Measurements from ENCODE around the gene TMEM86A.
"Not testable (repeated sequence)": the region's sequence is repeated elsewhere in the genome, so short reads cannot be mapped to it uniquely, and the experiment has no call there.

The TMEM86A gene

GRCh38 chr11:18682466-18682865 lies 16.1 kb upstream of the TMEM86A start:
- ChIA-PET POLR2A (no interaction called here), CTCF (no interaction called here)
- TF ChIP-seq TARDBP (IDR thresholded peaks at IDR 0.05) (no peak), PKNOX1 (IDR thresholded peaks at IDR 0.05) (no peak), SUZ12 (IDR thresholded peaks at IDR 0.05) (no peak), NFRKB (IDR thresholded peaks at IDR 0.05) (no peak), FOXM1 (IDR thresholded peaks at IDR 0.05; ENCODE audit: borderline replicate concordance) (no peak), CTBP1 (IDR thresholded peaks at IDR 0.05; ENCODE audit: borderline replicate concordance) (no peak)
- DNase-seq (ENCODE audit: extremely low spot score) = no peak

GRCh38 chr11:18684267-18684666 lies 14.3 kb upstream of the TMEM86A start:
- TF ChIP-seq LEF1 (IDR thresholded peaks at IDR 0.05; ENCODE audit: borderline replicate concordance) = no peak
- TF ChIP-seq CTBP1 (IDR thresholded peaks at IDR 0.05; ENCODE audit: borderline replicate concordance) = no peak
- no peak for TF ChIP-seq TARDBP (IDR thresholded peaks at IDR 0.05)
- no peak for TF ChIP-seq FOXA1 (IDR thresholded peaks at IDR 0.05)
- TF ChIP-seq PKNOX1 (IDR thresholded peaks at IDR 0.05) = no peak
- TF ChIP-seq ARNT (IDR thresholded peaks at IDR 0.05) = no peak
- no peak for TF ChIP-seq ZNF384 (IDR thresholded peaks at IDR 0.05)
- TF ChIP-seq FOXK2 (IDR thresholded peaks at IDR 0.05) = no peak
- TF ChIP-seq SUZ12 (IDR thresholded peaks at IDR 0.05) = no peak
- no peak for TF ChIP-seq SP1 (IDR thresholded peaks at IDR 0.05)
- no peak for TF ChIP-seq BHLHE40 (IDR thresholded peaks at IDR 0.05; ENCODE audit: borderline replicate concordance)
- TF ChIP-seq L3MBTL2 (conservative IDR thresholded peaks at IDR 0.05) = no peak
- TF ChIP-seq NFRKB (IDR thresholded peaks at IDR 0.05) = no peak
- TF ChIP-seq ELF4 (IDR thresholded peaks at IDR 0.05) = no peak
- TF ChIP-seq HDGF (IDR thresholded peaks at IDR 0.05; ENCODE audit: borderline replicate concordance) = no peak
- POLR2A ChIA-PET = interaction anchor here (1.2 kb wide), 1 partner anchor 38 kb away, joined by 3 read pairs; no protein-coding TSS in a partner anchor
- CTCF ChIA-PET = no interaction called here
- DNase-seq (ENCODE audit: extremely low spot score) = no peak

- CTCF ChIA-PET, POLR2A ChIA-PET: not testable (repeated sequence)
Measured at GRCh38 chr11:18691467-18692140, 7.0 kb upstream of the TMEM86A start.

GRCh38 chr11:18692941-18693760 lies 5.4 kb upstream of the TMEM86A start:
- ChIA-PET POLR2A (no interaction called here), CTCF (no interaction called here)
- DNase-seq (ENCODE audit: extremely low spot score) = no peak
- no peak for TF ChIP-seq FOXM1 (IDR thresholded peaks at IDR 0.05; ENCODE audit: borderline replicate concordance)
- no peak for TF ChIP-seq LEF1 (IDR thresholded peaks at IDR 0.05; ENCODE audit: borderline replicate concordance)
- TF ChIP-seq FOXK2 (IDR thresholded peaks at IDR 0.05) = no peak
- no peak for TF ChIP-seq ARNT (IDR thresholded peaks at IDR 0.05)
- no peak for TF ChIP-seq SUZ12 (IDR thresholded peaks at IDR 0.05)
- no peak for TF ChIP-seq SP1 (IDR thresholded peaks at IDR 0.05)
- no peak for TF ChIP-seq PKNOX1 (IDR thresholded peaks at IDR 0.05)
- no peak for TF ChIP-seq BHLHE40 (IDR thresholded peaks at IDR 0.05; ENCODE audit: borderline replicate concordance)
- no peak for TF ChIP-seq ZNF384 (IDR thresholded peaks at IDR 0.05)
- no peak for TF ChIP-seq CTBP1 (IDR thresholded peaks at IDR 0.05; ENCODE audit: borderline replicate concordance)
- no peak for TF ChIP-seq NFRKB (IDR thresholded peaks at IDR 0.05)
- TF ChIP-seq HDGF (IDR thresholded peaks at IDR 0.05; ENCODE audit: borderline replicate concordance) = no peak
- TF ChIP-seq FOXA1 (IDR thresholded peaks at IDR 0.05) = no peak
- TF ChIP-seq L3MBTL2 (conservative IDR thresholded peaks at IDR 0.05) = no peak
- no peak for TF ChIP-seq TARDBP (IDR thresholded peaks at IDR 0.05)
- TF ChIP-seq ELF4 (IDR thresholded peaks at IDR 0.05) = no peak

More at GRCh38 chr11:18691467-18692140, 7.0 kb upstream of the TMEM86A start:
- not testable (repeated sequence) for DNase-seq (ENCODE audit: extremely low spot score)

GRCh38 chr11:18696638-18697225 lies 1.8 kb upstream of the TMEM86A start:
- DNase-seq (ENCODE audit: extremely low spot score) = no peak
- ChIA-PET POLR2A (no interaction called here), CTCF (no interaction called here)
- TF ChIP-seq ZNF384 (IDR thresholded peaks at IDR 0.05) (no peak), SUZ12 (IDR thresholded peaks at IDR 0.05) (no peak)

- TF ChIP-seq SP1 (IDR thresholded peaks at IDR 0.05) (no peak), NFRKB (IDR thresholded peaks at IDR 0.05) (no peak), SUZ12 (IDR thresholded peaks at IDR 0.05) (no peak), FOXM1 (IDR thresholded peaks at IDR 0.05; ENCODE audit: borderline replicate concordance) (no peak), LEF1 (IDR thresholded peaks at IDR 0.05; ENCODE audit: borderline replicate concordance) (no peak)
- ChIA-PET CTCF (no interaction called here), POLR2A (interaction anchor here (2.1 to 2.4 kb wide), 2 partner anchors 24 to 64 kb away, joined by 8 to 14 read pairs; partner anchors contain the start of gene SPTY2D1)
- DNase-seq (ENCODE audit: extremely low spot score) = no peak
Measured at GRCh38 chr11:18697576-18697975, 1.0 kb upstream of the TMEM86A start.

Data from HEK293T (cell line).